Measurements from ENCODE around the gene GPR161. TPM values are rescaled to one million over a fixed set of nuclear protein-coding genes. Genes with fewer than 3 reads are reported as not detected.

The GPR161 gene
- total and polyA plus RNA-seq, 2 experiments from 2014 or later, result 7.9 to 11.6 TPM

DNA sequence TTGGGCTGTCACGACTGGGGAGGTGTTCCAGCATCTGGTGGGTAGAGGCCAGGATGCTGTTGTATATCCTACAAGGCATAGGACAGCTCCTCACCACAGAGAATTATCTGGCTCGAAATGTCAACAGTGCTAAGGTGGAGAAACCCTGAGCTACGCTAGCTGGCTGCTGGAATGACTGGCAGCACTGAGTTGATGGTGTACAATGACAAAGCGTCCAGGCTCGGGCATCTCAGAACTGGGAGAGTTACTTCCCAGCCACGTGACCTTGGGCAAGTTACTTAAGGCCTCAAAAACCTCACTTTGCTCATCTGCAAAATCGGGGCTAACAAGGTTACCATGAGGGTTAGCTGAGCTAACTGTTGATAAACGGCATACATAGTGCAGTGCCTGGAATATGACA is 35.4 kb downstream of the GPR161 start:
- Histone ChIP-seq H4K20me1 (replicated peaks; ENCODE audit: insufficient read depth) (no peaks in the 10 kb centered on the region), H3F3A (replicated peaks; ENCODE audit: low read depth) (no peaks in the 10 kb centered on the region), H3K79me2 (replicated peaks; ENCODE audit: insufficient read depth) (no peaks in the 10 kb centered on the region), H3K4me1 (ENCODE audit: insufficient read depth) (no peaks in the 10 kb centered on the region), H3K4me2 (no peak overlapping the region), H3K9me2 (ENCODE audit: insufficient read depth) (no peaks in the 10 kb centered on the region), H3K27ac (ENCODE audit: low read depth) (no peak overlapping the region), H2AFZ (no peak overlapping the region), H3K4me3 (no peak overlapping the region), H3K27me3 (ENCODE audit: insufficient read depth) (no peaks in the 10 kb centered on the region), H3K36me3 (ENCODE audit: insufficient read depth) (no peaks in the 10 kb centered on the region)
- TF ChIP-seq, protein P1, sequence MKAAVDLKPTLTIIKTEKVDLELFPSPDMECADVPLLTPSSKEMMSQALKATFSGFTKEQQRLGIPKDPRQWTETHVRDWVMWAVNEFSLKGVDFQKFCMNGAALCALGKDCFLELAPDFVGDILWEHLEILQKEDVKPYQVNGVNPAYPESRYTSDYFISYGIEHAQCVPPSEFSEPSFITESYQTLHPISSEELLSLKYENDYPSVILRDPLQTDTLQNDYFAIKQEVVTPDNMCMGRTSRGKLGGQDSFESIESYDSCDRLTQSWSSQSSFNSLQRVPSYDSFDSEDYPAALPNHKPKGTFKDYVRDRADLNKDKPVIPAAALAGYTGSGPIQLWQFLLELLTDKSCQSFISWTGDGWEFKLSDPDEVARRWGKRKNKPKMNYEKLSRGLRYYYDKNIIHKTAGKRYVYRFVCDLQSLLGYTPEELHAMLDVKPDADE (IDR thresholded peaks at IDR 0.05), result no peak
- H3K4me3 Mint-ChIP-seq, result no peak overlapping the region
- peaks cover 2% of the 10 kb centered on the region for H3K27me3 Mint-ChIP-seq (ENCODE audit: insufficient read depth, low read depth, poor library complexity)
- ATAC-seq (no peak), DNase-seq (ENCODE audit: low spot score) (no peak)
- H3K4me1 Mint-ChIP-seq, result no peaks in the 10 kb centered on the region; the same call in 1 of the 3 replicates
- H3K27ac Mint-ChIP-seq, result no peak overlapping the region
- H3K9me3 Mint-ChIP-seq, result no peaks in the 10 kb centered on the region
- H3K36me3 Mint-ChIP-seq (ENCODE audit: low read depth), result peaks cover 8% of the 10 kb centered on the region; the same call in 2 of the 3 replicates

DNA sequence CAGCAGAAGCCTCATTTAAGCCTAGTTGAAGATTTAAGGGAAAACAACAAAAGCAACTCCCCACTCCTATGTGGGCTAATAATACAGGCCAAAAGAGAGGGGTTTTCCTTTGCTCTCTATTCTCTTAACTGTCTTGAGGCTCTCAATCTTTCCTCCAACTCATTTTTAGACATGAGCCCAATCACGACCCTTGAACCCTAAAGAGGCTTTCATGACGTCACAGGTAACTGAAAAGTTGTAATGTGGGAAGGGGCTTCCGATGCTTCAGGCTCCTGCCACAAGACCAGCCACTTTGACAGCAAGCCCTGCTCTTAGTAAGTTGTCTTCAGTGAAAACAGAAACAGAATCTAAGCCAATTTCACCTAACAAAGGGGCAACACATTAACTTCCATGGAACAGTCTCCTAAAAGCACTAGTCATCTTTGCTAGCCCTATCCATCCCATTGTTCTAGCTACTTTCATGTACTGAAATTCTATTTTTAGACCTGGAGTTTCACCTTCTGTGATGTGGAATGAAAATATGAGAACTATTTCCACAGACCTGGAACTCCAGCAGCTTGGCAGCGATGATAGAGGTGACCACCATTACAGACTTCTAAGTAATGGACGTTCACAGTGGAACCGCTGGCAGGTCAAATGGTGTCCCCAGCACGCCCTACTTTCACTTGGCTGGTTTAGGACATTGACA is 36.3 kb downstream of the GPR161 start:
- Histone ChIP-seq H3F3A (replicated peaks; ENCODE audit: low read depth) (no peaks in the 10 kb centered on the region), H3K4me2 (no peak overlapping the region), H3K79me2 (replicated peaks; ENCODE audit: insufficient read depth) (no peaks in the 10 kb centered on the region), H3K27me3 (ENCODE audit: insufficient read depth) (no peaks in the 10 kb centered on the region), H4K20me1 (replicated peaks; ENCODE audit: insufficient read depth) (no peaks in the 10 kb centered on the region), H3K4me1 (ENCODE audit: insufficient read depth) (no peaks in the 10 kb centered on the region), H3K36me3 (ENCODE audit: insufficient read depth) (no peaks in the 10 kb centered on the region), H3K4me3 (no peak overlapping the region), H3K9me2 (ENCODE audit: insufficient read depth) (no peaks in the 10 kb centered on the region), H2AFZ (no peak overlapping the region), H3K27ac (ENCODE audit: low read depth) (no peak overlapping the region)
- H3K27me3 Mint-ChIP-seq (ENCODE audit: insufficient read depth, low read depth, poor library complexity), result peaks cover 2% of the 10 kb centered on the region
- H3K4me3 Mint-ChIP-seq, result no peak overlapping the region
- no peaks in the 10 kb centered on the region; the same call in 2 of the 3 replicates for H3K4me1 Mint-ChIP-seq
- ATAC-seq (no peak), DNase-seq (ENCODE audit: low spot score) (no peak)
- no peaks in the 10 kb centered on the region for H3K9me3 Mint-ChIP-seq
- H3K27ac Mint-ChIP-seq, result no peak overlapping the region
- peaks cover 9% of the 10 kb centered on the region; the same call in 2 of the 3 replicates for H3K36me3 Mint-ChIP-seq (ENCODE audit: low read depth)
- no peak for TF ChIP-seq NANOG (IDR thresholded peaks at IDR 0.05; ENCODE audit: borderline replicate concordance)
- TF ChIP-seq EZH2phosphoT487 (IDR thresholded peaks at IDR 0.05; ENCODE audit: unreplicated experiment), result no peak
- TF ChIP-seq, protein P1 (IDR thresholded peaks at IDR 0.05), result no peak
- TF ChIP-seq ZNF114 (CRISPR knock-in tag; IDR thresholded peaks at IDR 0.05), result no peak
- no peak for TF ChIP-seq POLR2AphosphoS5 (IDR thresholded peaks at IDR 0.05; ENCODE audit: low read depth)
- TF ChIP-seq ZNF331 (CRISPR knock-in tag; IDR thresholded peaks at IDR 0.05; ENCODE audit: low read depth), result no peak
- no peak for TF ChIP-seq CREB1 (CRISPR knock-in tag; IDR thresholded peaks at IDR 0.05; ENCODE audit: low read depth)
- TF ChIP-seq, protein P2, sequence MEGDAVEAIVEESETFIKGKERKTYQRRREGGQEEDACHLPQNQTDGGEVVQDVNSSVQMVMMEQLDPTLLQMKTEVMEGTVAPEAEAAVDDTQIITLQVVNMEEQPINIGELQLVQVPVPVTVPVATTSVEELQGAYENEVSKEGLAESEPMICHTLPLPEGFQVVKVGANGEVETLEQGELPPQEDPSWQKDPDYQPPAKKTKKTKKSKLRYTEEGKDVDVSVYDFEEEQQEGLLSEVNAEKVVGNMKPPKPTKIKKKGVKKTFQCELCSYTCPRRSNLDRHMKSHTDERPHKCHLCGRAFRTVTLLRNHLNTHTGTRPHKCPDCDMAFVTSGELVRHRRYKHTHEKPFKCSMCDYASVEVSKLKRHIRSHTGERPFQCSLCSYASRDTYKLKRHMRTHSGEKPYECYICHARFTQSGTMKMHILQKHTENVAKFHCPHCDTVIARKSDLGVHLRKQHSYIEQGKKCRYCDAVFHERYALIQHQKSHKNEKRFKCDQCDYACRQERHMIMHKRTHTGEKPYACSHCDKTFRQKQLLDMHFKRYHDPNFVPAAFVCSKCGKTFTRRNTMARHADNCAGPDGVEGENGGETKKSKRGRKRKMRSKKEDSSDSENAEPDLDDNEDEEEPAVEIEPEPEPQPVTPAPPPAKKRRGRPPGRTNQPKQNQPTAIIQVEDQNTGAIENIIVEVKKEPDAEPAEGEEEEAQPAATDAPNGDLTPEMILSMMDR (conservative IDR thresholded peaks at IDR 0.05; ENCODE audit: low read depth in 2 of 2), result no peak
- no peak for TF ChIP-seq STAT1 (IDR thresholded peaks at IDR 0.05; ENCODE audit: unreplicated experiment)
- no peak for TF ChIP-seq EZH2 (IDR thresholded peaks at IDR 0.05; ENCODE audit: low read depth, unreplicated experiment)
- TF ChIP-seq, protein P3, sequence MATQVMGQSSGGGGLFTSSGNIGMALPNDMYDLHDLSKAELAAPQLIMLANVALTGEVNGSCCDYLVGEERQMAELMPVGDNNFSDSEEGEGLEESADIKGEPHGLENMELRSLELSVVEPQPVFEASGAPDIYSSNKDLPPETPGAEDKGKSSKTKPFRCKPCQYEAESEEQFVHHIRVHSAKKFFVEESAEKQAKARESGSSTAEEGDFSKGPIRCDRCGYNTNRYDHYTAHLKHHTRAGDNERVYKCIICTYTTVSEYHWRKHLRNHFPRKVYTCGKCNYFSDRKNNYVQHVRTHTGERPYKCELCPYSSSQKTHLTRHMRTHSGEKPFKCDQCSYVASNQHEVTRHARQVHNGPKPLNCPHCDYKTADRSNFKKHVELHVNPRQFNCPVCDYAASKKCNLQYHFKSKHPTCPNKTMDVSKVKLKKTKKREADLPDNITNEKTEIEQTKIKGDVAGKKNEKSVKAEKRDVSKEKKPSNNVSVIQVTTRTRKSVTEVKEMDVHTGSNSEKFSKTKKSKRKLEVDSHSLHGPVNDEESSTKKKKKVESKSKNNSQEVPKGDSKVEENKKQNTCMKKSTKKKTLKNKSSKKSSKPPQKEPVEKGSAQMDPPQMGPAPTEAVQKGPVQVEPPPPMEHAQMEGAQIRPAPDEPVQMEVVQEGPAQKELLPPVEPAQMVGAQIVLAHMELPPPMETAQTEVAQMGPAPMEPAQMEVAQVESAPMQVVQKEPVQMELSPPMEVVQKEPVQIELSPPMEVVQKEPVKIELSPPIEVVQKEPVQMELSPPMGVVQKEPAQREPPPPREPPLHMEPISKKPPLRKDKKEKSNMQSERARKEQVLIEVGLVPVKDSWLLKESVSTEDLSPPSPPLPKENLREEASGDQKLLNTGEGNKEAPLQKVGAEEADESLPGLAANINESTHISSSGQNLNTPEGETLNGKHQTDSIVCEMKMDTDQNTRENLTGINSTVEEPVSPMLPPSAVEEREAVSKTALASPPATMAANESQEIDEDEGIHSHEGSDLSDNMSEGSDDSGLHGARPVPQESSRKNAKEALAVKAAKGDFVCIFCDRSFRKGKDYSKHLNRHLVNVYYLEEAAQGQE (IDR thresholded peaks at IDR 0.05; ENCODE audit: unreplicated experiment), result no peak
